Natural killer cell (primary cell): ENCODE measurements around the gene STRBP. TPM values are rescaled to one million over a fixed set of nuclear protein-coding genes. Genes with fewer than 3 reads are reported as not detected.

ENCODE experiments used
- ATAC-seq, 3 donors: fragments of 150-1000 bp in 2 of 3; fragments of 200-7000 bp in 1 of 3; cut with Tn5 transposase; 1 replicate in 1 of 3; 2 replicates in 2 of 3; pipeline ENCODE4 v1.10.0; 2021; ENCODE audit warnings: mild to moderate bottlenecking in 2 of 3, moderate library complexity in 2 of 3
- DNase-seq, 2 donors: peaks; one replicate each; pipeline versions ENCODE4 v3.0.0 to v3.0.0-alpha.2; 2013 to 2021; ENCODE audit warnings: mixed read lengths in 1 of 2
- H3K27ac ChIP-seq: one replicate; pipeline ENCODE4 v1.5.1; 2013; ENCODE audit warnings: mild to moderate bottlenecking, low read length
- H3K27me3 ChIP-seq: one replicate; pipeline ENCODE4 v1.6.1; 2013; ENCODE audit warnings: low read length; ENCODE audit not compliant: control insufficient read depth, insufficient read depth
- H3K36me3 ChIP-seq: one replicate; pipeline ENCODE4 v1.6.1; 2013; ENCODE audit warnings: low read length; ENCODE audit not compliant: control insufficient read depth, insufficient read depth
- H3K4me1 ChIP-seq: one replicate; pipeline ENCODE4 v1.6.1; 2013; ENCODE audit warnings: low read length; ENCODE audit not compliant: control insufficient read depth, insufficient read depth
- H3K4me3 ChIP-seq: one replicate; pipeline ENCODE4 v1.5.1; 2013; ENCODE audit warnings: low read length
- H3K9me3 ChIP-seq: one replicate; pipeline ENCODE4 v1.6.1; 2013; ENCODE audit warnings: low read length; ENCODE audit not compliant: control insufficient read depth, insufficient read depth
- H3K27ac Mint-ChIP-seq, 2 donors: one replicate each; pipeline ENCODE4 v1.8.0; 2022; ENCODE audit warnings: mild to moderate bottlenecking in 2 of 2, mixed read lengths in 2 of 2, moderate library complexity in 1 of 2
- H3K27me3 Mint-ChIP-seq, 2 donors: one replicate each; pipeline ENCODE4 v1.8.0; 2022; ENCODE audit warnings: low read depth in 2 of 2, mixed read lengths in 2 of 2
- H3K36me3 Mint-ChIP-seq: one replicate; pipeline ENCODE4 v1.8.0; 2022; ENCODE audit warnings: mixed read lengths
- H3K4me1 Mint-ChIP-seq, 2 donors: one replicate each; pipeline ENCODE4 v1.8.0; 2022; ENCODE audit warnings: mixed read lengths in 2 of 2
- H3K4me3 Mint-ChIP-seq: one replicate; pipeline ENCODE4 v1.8.0; 2022; ENCODE audit warnings: mild to moderate bottlenecking, moderate library complexity, mixed read lengths
- H3K9me3 Mint-ChIP-seq, 2 donors: one replicate each; pipeline ENCODE4 v1.8.0; 2022; ENCODE audit warnings: mixed read lengths in 2 of 2
- CTCF ChIP-seq: fragments of 200-600 bp; IDR thresholded peaks from one replicate; pipeline ENCODE4 v1.8.0; 2022; ENCODE audit warnings: antibody characterized with exemption
- WGBS: methylation state at CpG from one replicate; pipeline ENCODE4 v1.1.7; 2013; ENCODE audit warnings: missing lambda C conversion rate; ENCODE audit not compliant: insufficient coverage; 5-methylcytosine and 5-hydroxymethylcytosine counted together
- intact Hi-C: fragments of 100-400 bp; cut with micrococcal nuclease; formaldehyde crosslinking; loops from one replicate; pipeline ENCODE4 v1.14.2; 2022
- total RNA-seq, 4 donors: library from RNA; stranded (reverse); fragments of 120-200 nt in 1 of 4; gene quantifications; one replicate each; pipeline versions ENCODE4 v1.2.3 to v1.2.4, GENCODE V29; 2013 to 2022

Gene STRBP
- total RNA-seq, 3 donors from 2014 or later (not counting 1 experiment from before 2014, with no cell fraction given) = 6.0 to 8.3 (median 7.9) TPM

GRCh38 chr9:123299558-123300126, 31.3 kb upstream of the STRBP start:
- Mint-ChIP-seq H3K27me3 (peaks cover 27 to 30% of the 10 kb centered on the region in 2 donors), H3K9me3 (no peaks in the 10 kb centered on the region), H3K36me3 (no peaks in the 10 kb centered on the region), H3K27ac (no peak overlapping the region), H3K4me1 (peaks cover 30 to 37% of the 10 kb centered on the region in 2 donors), H3K4me3 (no peak overlapping the region)
- ATAC-seq (no peak), DNase-seq (no peak)
- Histone ChIP-seq H3K27me3 (no peaks in the 10 kb centered on the region), H3K4me3 (no peak overlapping the region), H3K4me1 (peaks cover 29% of the 10 kb centered on the region), H3K9me3 (no peaks in the 10 kb centered on the region), H3K36me3 (no peaks in the 10 kb centered on the region), H3K27ac (no peak overlapping the region)
- 85% methylated on average over 10 of the region's 10 CpGs for WGBS
- intact Hi-C loops = loop anchor here (5.0 kb wide), 1 partner anchor 38 kb away; no protein-coding TSS in a partner anchor
- no peak for TF ChIP-seq CTCF

- Histone ChIP-seq H3K27me3 (no peaks in the 10 kb centered on the region), H3K9me3 (no peaks in the 10 kb centered on the region), H3K27ac (no peak overlapping the region), H3K4me1 (no peaks in the 10 kb centered on the region), H3K36me3 (no peaks in the 10 kb centered on the region), H3K4me3 (no peak overlapping the region)
- Mint-ChIP-seq H3K36me3 (no peaks in the 10 kb centered on the region), H3K4me1 (peaks cover 5 to 7% of the 10 kb centered on the region in 2 donors), H3K9me3 (no peaks in the 10 kb centered on the region), H3K4me3 (no peak overlapping the region), H3K27ac (no peak overlapping the region), H3K27me3 (peaks cover 28 to 43% of the 10 kb centered on the region in 2 donors)
- TF ChIP-seq CTCF = no peak
- no peak for ATAC-seq
- intact Hi-C loops = no loop called here
- no peak for DNase-seq
Measured at GRCh38 chr9:123296174-123296573, 27.8 kb upstream of the STRBP start.

- H3K36me3 Mint-ChIP-seq = no peaks in the 10 kb centered on the region
- no peaks in the 10 kb centered on the region for H3K27me3 ChIP-seq
- no peaks in the 10 kb centered on the region for H3K36me3 ChIP-seq
- no peak for ATAC-seq
- peaks cover 0 to 1% of the 10 kb centered on the region in 2 donors for H3K4me1 Mint-ChIP-seq
- no peak for TF ChIP-seq CTCF
- H3K4me3 ChIP-seq = no peak overlapping the region
- no peaks in the 10 kb centered on the region for H3K4me1 ChIP-seq
- no peaks in the 10 kb centered on the region for H3K9me3 Mint-ChIP-seq
- no peak overlapping the region for H3K4me3 Mint-ChIP-seq
- no peak for DNase-seq
- no peak overlapping the region for H3K27ac ChIP-seq
- 93% methylated on average over 4 of the region's 4 CpGs for WGBS
- no peak overlapping the region for H3K27ac Mint-ChIP-seq
- intact Hi-C loops = no loop called here
- H3K9me3 ChIP-seq = no peaks in the 10 kb centered on the region
- H3K27me3 Mint-ChIP-seq = peaks cover 13 to 22% of the 10 kb centered on the region in 2 donors
Measured at GRCh38 chr9:123291736-123292135, 23.4 kb upstream of the STRBP start.

- peaks cover 7 to 16% of the 10 kb centered on the region in 2 donors for H3K27me3 Mint-ChIP-seq
- Histone ChIP-seq H3K27me3 (no peaks in the 10 kb centered on the region), H3K4me3 (no peak overlapping the region), H3K36me3 (no peaks in the 10 kb centered on the region), H3K4me1 (no peaks in the 10 kb centered on the region), H3K9me3 (no peaks in the 10 kb centered on the region), H3K27ac (no peak overlapping the region)
- no peaks in the 10 kb centered on the region for H3K9me3 Mint-ChIP-seq
- WGBS = 82% methylated on average over 3 of the region's 3 CpGs
- no peak for ATAC-seq
- no peaks in the 10 kb centered on the region for H3K36me3 Mint-ChIP-seq
- H3K4me3 Mint-ChIP-seq = no peak overlapping the region
- intact Hi-C loops = no loop called here
- TF ChIP-seq CTCF = no peak
- H3K27ac Mint-ChIP-seq = no peak overlapping the region
- DNase-seq = no peak
- H3K4me1 Mint-ChIP-seq = no peaks in the 10 kb centered on the region
Measured at GRCh38 chr9:123290764-123291163, 22.4 kb upstream of the STRBP start.
